GM12878 (cell line): Measurements from ENCODE around the gene ABCA9. TPM values are rescaled to one million over a fixed set of nuclear protein-coding genes. Genes with fewer than 3 reads are reported as not detected.

Source experiments
- ATAC-seq: fragments of 200-7000 bp; cut with Tn5 transposase; 3 replicates; pipeline ENCODE4 v1.9.1; 2020; ENCODE audit warnings: mild to moderate bottlenecking, moderate library complexity
- BruUV-seq: library from RNA; stranded (reverse); fragments of 400-500 nt; replicated peaks from 2 replicates; lab custom pipeline; 2021; lab: Mats Ljungman, UMichigan
- CTCF ChIA-PET: fragments of 300-600 bp; sonication (Branson Sonifier 250); formaldehyde crosslinking; extraction: SDS; loops from one replicate; lab custom pipeline; 2021; ENCODE audit warnings: inconsistent platforms; lab: Yijun Ruan, JAX
- POLR2A ChIA-PET: fragments of 350-600 bp; formaldehyde crosslinking; extraction: SDS; loops from one replicate; lab custom pipeline; 2021; ENCODE audit warnings: inconsistent platforms; lab: Charles Lee
- RAD21 ChIA-PET: fragments of 300-600 bp; sonication (Branson Sonifier 250); formaldehyde crosslinking; loops from one replicate; lab custom pipeline; 2023; ENCODE audit warnings: antibody characterized with exemption; ENCODE audit not compliant: unreplicated experiment; lab: Charles Lee
- SMC1A ChIA-PET: fragments of 300-600 bp; sonication (Branson Sonifier 250); formaldehyde crosslinking; loops from one replicate; lab custom pipeline; 2023; ENCODE audit not compliant: unreplicated experiment, uncharacterized antibody; lab: Charles Lee
- DNase-seq: peaks from one replicate; pipeline ENCODE4 v3.0.0-alpha.2; 2011; ENCODE audit warnings: low read depth, low spot score
- FAIRE-seq: peaks from 3 replicates; lab custom pipeline; 2011; peaks lifted over from hg19 to GRCh38; lab: Jason Lieb, UNC
- H2AFZ ChIP-seq: 2 replicates; pipeline ENCODE4 v1.6.0; 2011; ENCODE audit warnings: low read depth, low read length, control low read depth; ENCODE audit not compliant: control insufficient read depth
- H3K27ac ChIP-seq: 2 replicates; pipeline ENCODE4 v1.5.1; 2011; ENCODE audit warnings: control low read depth; ENCODE audit not compliant: control insufficient read depth, insufficient read depth
- H3K27me3 ChIP-seq, 2 experiments: replicated peaks in 1 of 2; 2 replicates each; pipeline versions ENCODE4 v1.6.0 to v1.6.1; 2011; ENCODE audit warnings: low read length in 1 of 2; ENCODE audit not compliant: control insufficient read depth in 2 of 2, insufficient read depth in 2 of 2
- H3K36me3 ChIP-seq, 2 experiments: 2 replicates each; pipeline ENCODE4 v1.5.1; 2011; ENCODE audit warnings: low read length in 1 of 2; ENCODE audit not compliant: control insufficient read depth in 2 of 2, insufficient read depth in 2 of 2
- H3K4me1 ChIP-seq: 2 replicates; pipeline ENCODE4 v1.6.1; 2011; ENCODE audit warnings: mild to moderate bottlenecking, low read length, moderate library complexity, mixed read lengths; ENCODE audit not compliant: control insufficient read depth, insufficient read depth
- H3K4me2 ChIP-seq: 2 replicates; pipeline ENCODE4 v1.6.0; 2011; ENCODE audit warnings: control low read depth; ENCODE audit not compliant: control insufficient read depth, insufficient read depth
- H3K4me3 ChIP-seq: fragments of 200-600 bp; sonication (generic); 2 replicates; pipeline ENCODE4 v1.5.1; 2016
- H3K79me2 ChIP-seq: 2 replicates; pipeline ENCODE4 v1.6.0; 2011; ENCODE audit warnings: low read length; ENCODE audit not compliant: control insufficient read depth, insufficient read depth
- H3K9ac ChIP-seq: 2 replicates; pipeline ENCODE4 v1.8.0; 2011; ENCODE audit warnings: low read length, control low read depth, mixed read lengths; ENCODE audit not compliant: control insufficient read depth, insufficient read depth
- H3K9me3 ChIP-seq: replicated peaks from 3 replicates; pipeline ENCODE4 v1.5.1; 2011; ENCODE audit warnings: mild to moderate bottlenecking, low read length; ENCODE audit not compliant: control insufficient read depth, insufficient read depth
- H4K20me1 ChIP-seq: 2 replicates; pipeline ENCODE4 v1.6.0; 2011; ENCODE audit not compliant: control insufficient read depth, insufficient read depth
- CHD2 ChIP-seq: IDR thresholded peaks from 2 replicates; pipeline ENCODE4 v1.6.1; 2011; ENCODE audit warnings: low read depth, low read length, improper control_type of control experiment, borderline replicate concordance
- EP300 ChIP-seq, 2 experiments: fragments of 150-350 bp in 1 of 2; IDR thresholded peaks; 2 replicates each; pipeline ENCODE4 v1.6.1; 2011 to 2012; ENCODE audit warnings: low read depth in 2 of 2, low read length in 2 of 2, borderline replicate concordance in 1 of 2, improper control_type of control experiment in 1 of 2, inconsistent platforms in 1 of 2; ENCODE audit not compliant: control insufficient read depth in 1 of 2
- ESRRA ChIP-seq: IDR thresholded peaks from 2 replicates; pipeline ENCODE4 v1.6.1; 2012; ENCODE audit warnings: mild to moderate bottlenecking, low read length, improper control_type of control experiment
- HSF1 ChIP-seq: fragments of 150-350 bp; IDR thresholded peaks from 2 replicates; pipeline ENCODE4 v1.6.1; 2014; ENCODE audit warnings: mild to moderate bottlenecking, low read depth, low read length
- IRF3 ChIP-seq: fragments of 450-650 bp; IDR thresholded peaks from 2 replicates; pipeline ENCODE4 v1.6.1; 2014; ENCODE audit warnings: mild to moderate bottlenecking
- MAX ChIP-seq: IDR thresholded peaks from 2 replicates; pipeline ENCODE4 v1.6.1; 2012; ENCODE audit warnings: low read depth, low read length, improper control_type of control experiment
- MYB ChIP-seq: fragments of 150-350 bp; IDR thresholded peaks from 2 replicates; pipeline ENCODE4 v1.6.1; 2014; ENCODE audit warnings: mild to moderate bottlenecking, low read depth, low read length, borderline replicate concordance
- NBN ChIP-seq: fragments of 450-650 bp; IDR thresholded peaks from 2 replicates; pipeline ENCODE4 v1.6.1; 2016
- NFYA ChIP-seq: IDR thresholded peaks from 2 replicates; pipeline ENCODE4 v1.6.1; 2011; ENCODE audit warnings: low read depth, mild to moderate bottlenecking, low read length, improper control_type of control experiment, borderline replicate concordance
- NFYB ChIP-seq: IDR thresholded peaks from 2 replicates; pipeline ENCODE4 v1.6.1; 2011; ENCODE audit warnings: low read depth, mild to moderate bottlenecking, low read length, improper control_type of control experiment, moderate library complexity; ENCODE audit not compliant: insufficient read depth
- NKRF ChIP-seq: fragments of 450-650 bp; conservative IDR thresholded peaks from 2 replicates; pipeline ENCODE4 v1.6.1; 2017; ENCODE audit warnings: mild to moderate bottlenecking, moderate library complexity
- PAX8 ChIP-seq: fragments of 450-650 bp; IDR thresholded peaks from 2 replicates; pipeline ENCODE4 v1.6.1; 2017; ENCODE audit warnings: mild to moderate bottlenecking, moderate library complexity
- PML ChIP-seq: IDR thresholded peaks from 2 replicates; pipeline ENCODE4 v1.6.1; 2012; ENCODE audit warnings: low read length, inconsistent platforms
- RELA ChIP-seq: fragments of 450-650 bp; IDR thresholded peaks from 2 replicates; pipeline ENCODE4 v1.8.0; 2014; ENCODE audit warnings: borderline replicate concordance; ENCODE audit not compliant: partially characterized antibody
- SMARCA5 ChIP-seq: fragments of 450-650 bp; IDR thresholded peaks from 2 replicates; pipeline ENCODE4 v1.6.1; 2017; ENCODE audit warnings: mild to moderate bottlenecking
- SMC3 ChIP-seq: IDR thresholded peaks from 2 replicates; pipeline ENCODE4 v1.6.1; 2011; ENCODE audit warnings: low read length, improper control_type of control experiment, borderline replicate concordance
- SP1 ChIP-seq: IDR thresholded peaks from one replicate; pipeline ENCODE4 v1.6.1; 2011; ENCODE audit warnings: low read depth, low read length
- STAT1 ChIP-seq: fragments of 450-650 bp; conservative IDR thresholded peaks from 2 replicates; pipeline ENCODE4 v1.6.1; 2014; ENCODE audit warnings: antibody characterized with exemption, mild to moderate bottlenecking
- TAF1 ChIP-seq: IDR thresholded peaks from 2 replicates; pipeline ENCODE4 v1.6.1; 2011; ENCODE audit warnings: mild to moderate bottlenecking, low read depth, low read length, borderline replicate concordance
- ZNF24 ChIP-seq: fragments of 450-650 bp; IDR thresholded peaks from 2 replicates; pipeline ENCODE4 v1.6.1; 2017; ENCODE audit warnings: antibody characterized with exemption, mild to moderate bottlenecking
- WGBS: methylation state at CpG from one replicate; pipeline ENCODE4 v1.1.6; 2016; ENCODE audit warnings: low lambda C conversion rate; ENCODE audit not compliant: insufficient replicate concordance, insufficient coverage; ENCODE audit errors: missing lambda C conversion rate; 5-methylcytosine and 5-hydroxymethylcytosine counted together
- in situ Hi-C: fragments of 300-500 bp; cut with MboI; formaldehyde crosslinking; loops from 9 replicates; pipeline ENCODE4 v1.14.3; 2018; ENCODE audit warnings: mixed read lengths
- intact Hi-C: fragments of 100-400 bp; cut with micrococcal nuclease; formaldehyde crosslinking; loops from one replicate; pipeline ENCODE4 v1.14.2; 2022; ENCODE audit not compliant: unreplicated experiment
- polyA plus RNA-seq, 11 experiments: library from polyadenylated mRNA; depleted of rRNA in 4 of 11; unstranded in 6 of 11; stranded (reverse) in 5 of 11; fragments of >200 nt; fragmentation: Nextera tagmentation in 4 of 11; fragmentation: Illumina TruSeq in 1 of 11; extraction: Ambion mirVana in 4 of 11; extraction: Trizol in 1 of 11; gene quantifications; 1 replicate in 1 of 11; 2 replicates in 10 of 11; pipeline versions ENCODE4 v1.2.1 to v1.2.3, GENCODE V29; 2011 to 2016; ENCODE audit warnings: inconsistent platforms in 2 of 11, missing spikeins in 2 of 11, low read depth in 1 of 11
- total RNA-seq, 4 experiments: library from RNA; depleted of rRNA in 3 of 4; stranded (reverse); fragments of >200 nt in 3 of 4; fragmentation: Illumina TruSeq in 1 of 4; extraction: Trizol in 1 of 4; gene quantifications; 2 replicates each; pipeline versions ENCODE4 v1.2.1 to v1.2.3, GENCODE V29; 2013 to 2021

Gene ABCA9
- total and polyA plus RNA-seq, 10 of the 15 experiments (the other 5 are each of a cell fraction or from before 2014, with no cell fraction given) = under 0.01 to 2.9 (median 0.31) TPM

GRCh38 chr17:68969101-68969500 lies 91.6 kb downstream of the ABCA9 start:
- no peak for DNase-seq
- intact Hi-C loops = no loop called here
- BruUV-seq = no TSS peak
- H3K27ac ChIP-seq = no peak overlapping the region
- no peak overlapping the region for H2AFZ ChIP-seq
- no peak overlapping the region for H3K4me3 ChIP-seq
- ChIA-PET SMC1A (no interaction called here), RAD21 (interaction anchor here (1.5 kb wide), 1 partner anchor 174 kb away, joined by 4 read pairs; no protein-coding TSS in a partner anchor), POLR2A (interaction anchor here (0.6 kb wide), 1 partner anchor 116 kb away, joined by 5 read pairs; no protein-coding TSS in a partner anchor), CTCF (interaction anchor here (1.2 to 2.9 kb wide), 2 partner anchors 192 to 369 kb away, joined by 3 to 12 read pairs; no protein-coding TSS in a partner anchor)
- WGBS = 25% methylated on average over 5 of the region's 5 CpGs
- no peaks in the 10 kb centered on the region for H3K27me3 ChIP-seq
- no peak for ATAC-seq
- FAIRE-seq = no peak
- no peak overlapping the region for H3K9ac ChIP-seq
- in situ Hi-C loops = no loop called here
- H3K79me2 ChIP-seq = no peaks in the 10 kb centered on the region
- no peak overlapping the region for H3K4me2 ChIP-seq
- no peaks in the 10 kb centered on the region for H3K4me1 ChIP-seq
- no peaks in the 10 kb centered on the region for H3K36me3 ChIP-seq
- no peaks in the 10 kb centered on the region for H3K9me3 ChIP-seq
- TF ChIP-seq NKRF (no peak), ZNF24 (no peak), PML (no peak), SP1 (no peak), TAF1 (no peak), PAX8 (no peak), RELA (no peak), NFYB (no peak), IRF3 (no peak), EP300 (IDR thresholded peaks at IDR 0.05; ENCODE audit: borderline replicate concordance in 1 of 2, control insufficient read depth in 1 of 2, low read depth in 2 of 2, low read length in 2 of 2) (no peak), SMC3 (no peak), SMARCA5 (no peak), STAT1 (no peak), MYB (no peak), MAX (no peak), NFYA (no peak), CHD2 (no peak), ESRRA (no peak), HSF1 (no peak), NBN (no peak)
- H4K20me1 ChIP-seq = no peaks in the 10 kb centered on the region
